HL-60/S4 (cell line): ENCODE data around the gene RAB40A.
"Not testable (repeated sequence)": the region's sequence is repeated elsewhere in the genome, so short reads cannot be mapped to it uniquely, and the experiment has no call there.

Source experiments
- in situ Hi-C: fragments of 300-500 bp; cut with MboI; formaldehyde crosslinking; loops from 2 replicates; pipeline ENCODE4 v1.14.3; 2022; ENCODE audit warnings: low sequenced_read_pairs

The RAB40A gene

GRCh38 chrX:103529550-103529949 lies 10.3 kb upstream of the RAB40A start:
- in situ Hi-C loops = loop anchor here (25.0 kb wide), 1 partner anchor 283 kb away; no protein-coding TSS in a partner anchor

GRCh38 chrX:103524747-103525146 lies 5.5 kb upstream of the RAB40A start:
- in situ Hi-C loops = loop anchor here (25.0 kb wide), 1 partner anchor 288 kb away; no protein-coding TSS in a partner anchor

- in situ Hi-C loops = no loop called here
Observed at GRCh38 chrX:103523605-103524004, 4.3 kb upstream of the RAB40A start.

GRCh38 chrX:103520386-103520785 lies 1.1 kb upstream of the RAB40A start:
- in situ Hi-C loops = no loop called here

GRCh38 chrX:103518571-103518970 lies 718 bp downstream of the RAB40A start:
- in situ Hi-C loops = no loop called here

GRCh38 chrX:103517246-103517645 lies 2.0 kb downstream of the RAB40A start:
- in situ Hi-C loops = no loop called here

- in situ Hi-C loops = no loop called here
Observed at GRCh38 chrX:103513476-103514108, 5.7 kb downstream of the RAB40A start.

GRCh38 chrX:103513067-103513466 lies 6.2 kb downstream of the RAB40A start:
- in situ Hi-C loops = no loop called here

- in situ Hi-C loops = no loop called here
Observed at GRCh38 chrX:103510031-103510430, 9.3 kb downstream of the RAB40A start.

GRCh38 chrX:103503853-103504207 lies 15.5 kb downstream of the RAB40A start:
- in situ Hi-C loops = no loop called here

- in situ Hi-C loops = no loop called here
Observed at GRCh38 chrX:103503163-103503852, 16.0 kb downstream of the RAB40A start.

- in situ Hi-C loops = no loop called here
Observed at GRCh38 chrX:103498786-103499185, 20.5 kb downstream of the RAB40A start.

GRCh38 chrX:103495786-103496185 lies 23.5 kb downstream of the RAB40A start:
- in situ Hi-C loops = no loop called here

- in situ Hi-C loops = not testable (repeated sequence)
Observed at GRCh38 chrX:103493578-103493977, 25.7 kb downstream of the RAB40A start.

- in situ Hi-C loops = not testable (repeated sequence)
Observed at GRCh38 chrX:103489733-103490132, 29.6 kb downstream of the RAB40A start.

- in situ Hi-C loops = no loop called here
Observed at GRCh38 chrX:103488794-103489193, 30.5 kb downstream of the RAB40A start.

- in situ Hi-C loops = no loop called here
Observed at GRCh38 chrX:103488332-103488731, 31.0 kb downstream of the RAB40A start.

- in situ Hi-C loops = no loop called here
Observed at GRCh38 chrX:103483720-103484119, 35.6 kb downstream of the RAB40A start.

GRCh38 chrX:103480526-103480925 lies 38.8 kb downstream of the RAB40A start:
- in situ Hi-C loops = no loop called here

- in situ Hi-C loops = no loop called here
Observed at GRCh38 chrX:103477496-103477895, 41.8 kb downstream of the RAB40A start.

- in situ Hi-C loops = no loop called here
Observed at GRCh38 chrX:103475381-103475780, 43.9 kb downstream of the RAB40A start.

GRCh38 chrX:103469977-103470376 lies 49.3 kb downstream of the RAB40A start:
- in situ Hi-C loops = loop anchor here (25.0 kb wide), 1 partner anchor 258 kb away; the partner anchor contains the start of gene BEX4
